Endothelial cell (in vitro differentiated cells): ENCODE measurements around the gene S1PR2. TPM values are rescaled to one million over a fixed set of nuclear protein-coding genes. Genes with fewer than 3 reads are reported as not detected.
"Not testable (repeated sequence)": the region's sequence is repeated elsewhere in the genome, so short reads cannot be mapped to it uniquely, and the experiment has no call there.

ENCODE experiments used
- DNase-seq: peaks from one replicate; pipeline ENCODE4 v3.0.0; 2021; ENCODE audit warnings: low spot score
- H3K27ac Mint-ChIP-seq: one replicate; pipeline ENCODE4 v1.8.0; 2021; ENCODE audit warnings: mixed read lengths, inconsistent platforms; ENCODE audit not compliant: unreplicated experiment
- H3K27me3 Mint-ChIP-seq: one replicate; pipeline ENCODE4 v1.8.0; 2021; ENCODE audit warnings: mild to moderate bottlenecking, moderate library complexity, mixed read lengths, inconsistent platforms; ENCODE audit not compliant: unreplicated experiment
- H3K36me3 Mint-ChIP-seq: one replicate; pipeline ENCODE4 v1.8.0; 2021; ENCODE audit warnings: mild to moderate bottlenecking, low read depth, mixed read lengths, inconsistent platforms; ENCODE audit not compliant: unreplicated experiment
- H3K4me1 Mint-ChIP-seq: one replicate; pipeline ENCODE4 v1.8.0; 2021; ENCODE audit warnings: mild to moderate bottlenecking, mixed read lengths, inconsistent platforms; ENCODE audit not compliant: unreplicated experiment
- H3K4me3 Mint-ChIP-seq: one replicate; pipeline ENCODE4 v1.8.0; 2021; ENCODE audit warnings: mild to moderate bottlenecking, mixed read lengths, inconsistent platforms; ENCODE audit not compliant: unreplicated experiment
- H3K9me3 Mint-ChIP-seq: one replicate; pipeline ENCODE4 v1.8.0; 2021; ENCODE audit warnings: mixed read lengths, inconsistent platforms; ENCODE audit not compliant: unreplicated experiment
- CTCF ChIP-seq: fragments of 200-600 bp; sonication (generic); IDR thresholded peaks from one replicate; pipeline ENCODE4 v1.5.0; 2021; ENCODE audit warnings: antibody characterized with exemption; ENCODE audit not compliant: unreplicated experiment
- total RNA-seq: library from RNA; stranded (reverse); fragmentation: NEBNext Ultra II Directional; extraction: Animal tissue kit (Norgen Biotek cat#: 25700); gene quantifications from one replicate; pipeline ENCODE4 v1.2.1, GENCODE V29; 2021; ENCODE audit not compliant: unreplicated experiment

S1PR2 gene
- total RNA-seq, 1 donor from 2014 or later: 9.3 TPM

GRCh38 chr19:10206226-10206885 lies 24.8 kb downstream of the S1PR2 start:
- no peak for TF ChIP-seq CTCF
- peaks cover 5% of the 10 kb centered on the region for H3K27me3 Mint-ChIP-seq
- no peak for DNase-seq
- no peak overlapping the region for H3K27ac Mint-ChIP-seq
- H3K4me1 Mint-ChIP-seq: no peaks in the 10 kb centered on the region
- no peaks in the 10 kb centered on the region for H3K36me3 Mint-ChIP-seq
- no peak overlapping the region for H3K4me3 Mint-ChIP-seq
- H3K9me3 Mint-ChIP-seq: no peaks in the 10 kb centered on the region

- Mint-ChIP-seq H3K36me3 (no peaks in the 10 kb centered on the region), H3K4me1 (no peaks in the 10 kb centered on the region), H3K27me3 (peaks cover 5% of the 10 kb centered on the region), H3K27ac (no peak overlapping the region), H3K4me3 (no peak overlapping the region), H3K9me3 (no peaks in the 10 kb centered on the region)
- TF ChIP-seq CTCF: no peak
- no peak for DNase-seq
Observed at GRCh38 chr19:10205636-10206035, 25.5 kb downstream of the S1PR2 start.

- H3K4me1 Mint-ChIP-seq: no peaks in the 10 kb centered on the region
- TF ChIP-seq CTCF: no peak
- H3K27me3 Mint-ChIP-seq: peaks cover 5% of the 10 kb centered on the region
- DNase-seq: no peak
- no peaks in the 10 kb centered on the region for H3K9me3 Mint-ChIP-seq
- no peaks in the 10 kb centered on the region for H3K36me3 Mint-ChIP-seq
- no peak overlapping the region for H3K4me3 Mint-ChIP-seq
- no peak overlapping the region for H3K27ac Mint-ChIP-seq
Observed at GRCh38 chr19:10203686-10204085, 27.4 kb downstream of the S1PR2 start.

GRCh38 chr19:10201176-10201575 lies 30.0 kb downstream of the S1PR2 start:
- Mint-ChIP-seq H3K4me3 (no peak overlapping the region), H3K9me3 (no peaks in the 10 kb centered on the region), H3K27me3 (no peaks in the 10 kb centered on the region), H3K27ac (no peak overlapping the region), H3K4me1 (no peaks in the 10 kb centered on the region), H3K36me3 (no peaks in the 10 kb centered on the region)
- DNase-seq: no peak
- TF ChIP-seq CTCF: no peak

- H3K27ac Mint-ChIP-seq, H3K4me1 Mint-ChIP-seq, H3K9me3 Mint-ChIP-seq, H3K4me3 Mint-ChIP-seq, DNase-seq, H3K36me3 Mint-ChIP-seq, H3K27me3 Mint-ChIP-seq: not testable (repeated sequence)
Observed at GRCh38 chr19:10200101-10200500, 31.0 kb downstream of the S1PR2 start.

GRCh38 chr19:10198889-10199644 lies 32.1 kb downstream of the S1PR2 start:
- H3K4me1 Mint-ChIP-seq, DNase-seq, H3K4me3 Mint-ChIP-seq, H3K27me3 Mint-ChIP-seq, H3K27ac Mint-ChIP-seq, H3K9me3 Mint-ChIP-seq, H3K36me3 Mint-ChIP-seq: not testable (repeated sequence)
